Muscle of leg (tissue), 11 donors: Measurements from ENCODE around the gene NSMCE4A. TPM values are rescaled to one million over a fixed set of nuclear protein-coding genes. Genes with fewer than 3 reads are reported as not detected.
"Not testable (repeated sequence)": the region's sequence is repeated elsewhere in the genome, so short reads cannot be mapped to it uniquely, and the experiment has no call there.

ENCODE experiments used
- DNase-seq: peaks from one replicate; pipeline ENCODE4 v3.0.0; 2013
- H3K27ac ChIP-seq: one replicate; pipeline ENCODE4 v1.5.1; 2013; ENCODE audit warnings: mild to moderate bottlenecking, low read length, control low read depth
- H3K27me3 ChIP-seq: one replicate; pipeline ENCODE4 v1.6.1; 2013; ENCODE audit warnings: low read length; ENCODE audit not compliant: control insufficient read depth, insufficient read depth
- H3K36me3 ChIP-seq: one replicate; pipeline ENCODE4 v1.6.1; 2013; ENCODE audit warnings: low read length; ENCODE audit not compliant: control insufficient read depth, insufficient read depth
- H3K4me1 ChIP-seq: one replicate; pipeline ENCODE4 v1.6.1; 2013; ENCODE audit warnings: low read length; ENCODE audit not compliant: control insufficient read depth, insufficient read depth
- H3K4me3 ChIP-seq: one replicate; pipeline ENCODE4 v1.5.1; 2013; ENCODE audit warnings: low read length, control low read depth
- H3K9me3 ChIP-seq: replicated peaks from 2 replicates; pipeline ENCODE4 v1.6.1; 2013; ENCODE audit warnings: low read depth, low read length; ENCODE audit not compliant: control insufficient read depth
- WGBS: methylation state at CpG from one replicate; pipeline ENCODE4 v1.1.5; 2013; ENCODE audit warnings: missing lambda C conversion rate; ENCODE audit not compliant: insufficient coverage; 5-methylcytosine and 5-hydroxymethylcytosine counted together
- polyA plus RNA-seq, 8 donors: library from polyadenylated mRNA; unstranded; fragments of 120-200 nt; gene quantifications; one replicate each; pipeline versions ENCODE4 v1.2.1 to v1.2.3, GENCODE V29; 2013; ENCODE audit warnings: inconsistent platforms in 1 of 8, low replicate concordance in 1 of 8; ENCODE audit not compliant: insufficient read length in 8 of 8, insufficient read depth in 1 of 8
- total RNA-seq: library from RNA; stranded (reverse); fragments of 120-200 nt; gene quantifications from one replicate; pipeline ENCODE4 v1.2.4, GENCODE V29; 2013

The NSMCE4A gene
- total and polyA plus RNA-seq, 9 donors = 34.8 to 46.6 (median 41.6) TPM

DNA sequence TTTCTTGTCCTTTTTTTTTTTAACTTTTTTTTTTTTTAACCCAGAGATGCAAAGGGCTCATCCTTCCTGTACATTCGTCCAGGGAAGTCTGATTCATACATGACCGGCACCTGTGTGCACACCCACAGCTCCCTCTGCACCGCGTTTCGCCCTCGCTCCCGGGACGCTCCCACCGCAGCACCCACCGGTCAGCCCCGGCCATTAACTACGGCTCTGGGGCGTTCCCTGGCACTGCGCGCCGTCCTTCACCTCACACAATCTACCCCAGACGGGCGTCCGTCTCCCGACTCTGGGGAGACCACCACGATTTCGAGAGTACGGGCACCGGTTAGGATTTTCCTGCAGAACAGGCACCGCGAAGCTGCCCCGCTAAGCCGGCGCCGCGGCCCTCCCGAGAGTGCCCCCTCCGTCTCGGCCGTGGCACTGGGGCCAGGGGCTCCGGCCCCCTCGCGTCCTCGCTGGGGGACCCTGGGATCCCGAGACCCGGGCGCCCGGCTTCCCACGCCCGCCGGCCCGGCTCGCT, 47.6 kb downstream of the NSMCE4A start:
- Histone ChIP-seq H3K27me3 (no peaks in the 10 kb centered on the region), H3K9me3 (no peaks in the 10 kb centered on the region), H3K4me1 (peaks cover 6% of the 10 kb centered on the region), H3K36me3 (peaks cover 10% of the 10 kb centered on the region), H3K27ac (peak overlapping the region; percentile 97), H3K4me3 (peak overlapping the region; percentile 87)
- under 1% methylated on average over 48 of the region's 48 CpGs for WGBS
- DNase-seq = no peak

DNA sequence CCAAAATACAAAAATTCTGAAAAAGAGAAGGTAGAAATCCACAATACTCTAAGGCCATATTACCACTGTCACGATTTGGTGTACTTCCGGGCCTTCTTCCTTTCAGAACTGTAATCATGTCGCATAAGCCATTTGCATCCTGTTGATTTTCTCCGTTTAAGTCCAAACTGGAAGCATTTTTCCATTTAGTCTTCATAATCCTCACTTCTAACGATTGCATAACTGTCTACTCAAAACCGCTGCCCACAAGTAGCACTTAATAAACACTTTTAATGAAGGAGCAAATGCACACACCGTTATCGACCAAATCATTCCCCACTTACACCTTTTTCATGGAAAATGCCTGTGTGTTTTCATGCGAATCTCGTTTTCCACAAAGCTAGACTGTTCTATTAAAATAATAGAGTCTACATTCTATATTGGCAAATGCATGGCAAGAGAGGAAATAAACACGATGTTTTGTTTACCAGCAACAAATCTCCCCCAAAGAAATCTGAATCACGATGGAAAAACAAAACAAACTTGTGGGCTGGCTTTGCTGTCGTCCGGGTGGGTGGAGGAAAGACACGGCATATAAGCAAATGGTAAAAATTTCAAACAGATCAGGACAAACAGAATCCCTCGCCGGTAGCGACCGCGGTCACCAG, 48.2 kb downstream of the NSMCE4A start:
- H3K4me1 ChIP-seq = peaks cover 6% of the 10 kb centered on the region
- H3K27ac ChIP-seq = peak overlapping the region; percentile 97
- H3K36me3 ChIP-seq = peaks cover 11% of the 10 kb centered on the region
- DNase-seq = peak; percentile 69
- WGBS = 0% methylated on average over 6 of the region's 20 CpGs
- H3K4me3 ChIP-seq = peak overlapping the region; percentile 87
- no peaks in the 10 kb centered on the region for H3K9me3 ChIP-seq
- no peaks in the 10 kb centered on the region for H3K27me3 ChIP-seq

GRCh38 chr10:121926157-121926556, 48.9 kb downstream of the NSMCE4A start:
- H3K27me3 ChIP-seq = no peaks in the 10 kb centered on the region
- DNase-seq = no peak
- H3K4me3 ChIP-seq = no peak overlapping the region
- H3K36me3 ChIP-seq = peaks cover 15% of the 10 kb centered on the region
- no peaks in the 10 kb centered on the region for H3K9me3 ChIP-seq
- peak overlapping the region; percentile 97 for H3K27ac ChIP-seq
- peaks cover 6% of the 10 kb centered on the region for H3K4me1 ChIP-seq
- no CpG with 5 or more reads among the region's 4 CpGs for WGBS

GRCh38 chr10:121921238-121921931, 53.6 kb downstream of the NSMCE4A start:
- no peak overlapping the region for H3K4me3 ChIP-seq
- peaks cover 3% of the 10 kb centered on the region for H3K4me1 ChIP-seq
- WGBS = 65% methylated on average over 5 of the region's 10 CpGs
- H3K36me3 ChIP-seq = peaks cover 28% of the 10 kb centered on the region
- H3K27me3 ChIP-seq = no peaks in the 10 kb centered on the region
- no peak overlapping the region for H3K27ac ChIP-seq
- DNase-seq = no peak
- H3K9me3 ChIP-seq = no peaks in the 10 kb centered on the region

DNA sequence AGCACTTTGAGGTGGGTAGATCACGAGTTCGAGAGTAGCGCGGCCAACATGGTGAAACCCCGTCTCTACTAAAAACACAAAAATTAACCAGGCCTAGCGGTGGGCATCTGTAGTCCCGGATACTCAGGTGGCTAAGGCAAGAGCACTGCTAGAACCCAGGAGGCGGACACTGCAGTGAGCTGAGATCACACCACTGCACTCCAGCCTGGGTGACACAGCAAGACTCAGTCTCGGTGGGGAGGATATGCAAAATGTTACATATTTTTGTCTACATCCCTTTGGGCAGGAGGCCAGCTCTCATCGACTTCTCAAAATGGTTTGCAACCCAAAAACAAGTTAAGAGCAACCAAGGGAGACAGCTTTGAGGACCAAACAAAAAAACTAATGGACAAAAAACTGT, 55.4 kb downstream of the NSMCE4A start:
- no peaks in the 10 kb centered on the region for H3K9me3 ChIP-seq
- no peak overlapping the region for H3K27ac ChIP-seq
- no peaks in the 10 kb centered on the region for H3K27me3 ChIP-seq
- no peak overlapping the region for H3K4me3 ChIP-seq
- no peaks in the 10 kb centered on the region for H3K4me1 ChIP-seq
- WGBS = 100% methylated on average over 1 of the region's 10 CpGs
- H3K36me3 ChIP-seq = peaks cover 31% of the 10 kb centered on the region
- DNase-seq = no peak

DNA sequence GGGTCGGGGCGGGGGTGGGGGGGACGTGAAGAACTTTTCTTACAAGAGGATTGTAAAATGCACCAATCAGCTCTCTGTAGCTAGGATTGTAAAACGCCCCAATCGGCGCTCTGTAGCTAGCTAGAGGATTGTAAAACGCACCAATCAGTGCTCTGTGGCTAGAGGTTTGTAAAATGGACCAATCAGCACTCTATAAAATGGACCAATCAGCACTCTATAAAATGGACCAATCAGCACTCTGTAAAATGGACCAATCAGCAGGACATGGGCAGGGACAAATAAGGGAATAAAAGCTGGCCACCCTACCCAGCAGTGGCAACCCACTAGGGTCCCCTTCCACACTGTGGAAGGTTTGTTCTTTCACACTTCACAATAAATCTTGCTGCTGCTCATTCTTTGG, 56.2 kb downstream of the NSMCE4A start:
- H3K27me3 ChIP-seq, H3K27ac ChIP-seq, DNase-seq, H3K4me3 ChIP-seq, H3K4me1 ChIP-seq, H3K9me3 ChIP-seq: not testable (repeated sequence)
- peaks cover 31% of the 10 kb centered on the region for H3K36me3 ChIP-seq
- 80% methylated on average over 3 of the region's 7 CpGs for WGBS

- WGBS = 50% methylated on average over 2 of the region's 6 CpGs
- Histone ChIP-seq H3K4me3 (no peak overlapping the region), H3K36me3 (peaks cover 35% of the 10 kb centered on the region), H3K27ac (no peak overlapping the region), H3K4me1 (no peaks in the 10 kb centered on the region), H3K9me3 (no peaks in the 10 kb centered on the region), H3K27me3 (no peaks in the 10 kb centered on the region)
- no peak for DNase-seq
These were observed 60.4 kb downstream of the NSMCE4A start for GRCh38 chr10:121914661-121915060.

DNA sequence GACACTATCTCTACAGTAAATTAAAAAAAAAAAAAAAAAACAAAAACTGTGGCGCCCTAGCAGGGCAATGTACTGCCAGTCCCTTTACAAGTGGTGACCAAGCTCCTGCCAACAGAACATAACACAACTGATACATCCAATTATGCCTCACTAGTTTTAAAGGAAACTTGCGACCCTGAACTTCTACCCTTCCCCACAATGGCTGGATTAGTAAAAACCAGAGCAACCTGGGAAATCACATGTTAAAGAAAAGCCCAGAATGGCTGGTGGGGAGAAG, 63.7 kb downstream of the NSMCE4A start:
- H3K27ac ChIP-seq = no peak overlapping the region
- peaks cover 39% of the 10 kb centered on the region for H3K36me3 ChIP-seq
- no CpG with 5 or more reads among the region's 2 CpGs for WGBS
- H3K4me1 ChIP-seq = no peaks in the 10 kb centered on the region
- no peaks in the 10 kb centered on the region for H3K9me3 ChIP-seq
- DNase-seq = no peak
- H3K27me3 ChIP-seq = no peaks in the 10 kb centered on the region
- H3K4me3 ChIP-seq = no peak overlapping the region

DNA sequence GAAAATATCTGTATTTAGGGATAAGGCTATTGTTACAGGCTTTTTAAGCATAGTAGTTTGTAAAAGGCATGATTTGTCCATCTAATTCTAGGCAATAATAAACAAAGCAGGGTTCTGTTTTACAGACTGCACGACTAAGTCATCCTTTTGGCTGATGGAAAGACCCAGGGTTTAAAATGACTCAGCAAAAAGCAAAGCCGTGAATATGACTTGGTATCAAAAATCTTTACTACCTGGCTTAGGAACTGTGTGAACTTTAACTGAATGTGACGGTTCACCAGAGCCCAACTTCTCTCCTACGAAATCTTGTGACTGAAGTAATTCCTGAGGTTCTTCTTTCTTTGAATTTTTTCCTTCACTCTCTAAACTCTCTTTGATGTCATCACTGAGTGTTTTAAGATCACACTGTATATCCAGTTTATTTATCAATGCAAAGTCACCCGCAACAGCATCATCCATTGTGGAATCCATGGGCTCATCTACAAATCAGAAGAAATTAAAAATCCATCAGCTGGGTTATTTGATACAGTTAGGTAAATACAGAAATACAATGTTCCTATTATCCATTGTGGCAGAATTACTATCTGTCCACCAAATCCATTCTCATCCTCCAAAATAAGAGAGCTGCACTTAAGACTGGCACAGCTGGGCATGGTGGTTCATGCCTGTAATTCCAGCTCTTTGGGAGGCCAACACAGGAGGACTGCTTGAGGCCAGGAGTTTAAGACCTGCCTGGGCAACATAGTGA, 64.2 kb downstream of the NSMCE4A start:
- Histone ChIP-seq H3K4me1 (no peaks in the 10 kb centered on the region), H3K36me3 (peaks cover 39% of the 10 kb centered on the region), H3K9me3 (no peaks in the 10 kb centered on the region), H3K4me3 (no peak overlapping the region), H3K27ac (no peak overlapping the region), H3K27me3 (no peaks in the 10 kb centered on the region)
- DNase-seq = no peak
- 33% methylated on average over 1 of the region's 5 CpGs for WGBS
